Measurements from ENCODE around the gene KLF5.
A peak's percentile ranks its signal among the peaks of the same experiment; 100 is the strongest.

KLF5 gene

DNA sequence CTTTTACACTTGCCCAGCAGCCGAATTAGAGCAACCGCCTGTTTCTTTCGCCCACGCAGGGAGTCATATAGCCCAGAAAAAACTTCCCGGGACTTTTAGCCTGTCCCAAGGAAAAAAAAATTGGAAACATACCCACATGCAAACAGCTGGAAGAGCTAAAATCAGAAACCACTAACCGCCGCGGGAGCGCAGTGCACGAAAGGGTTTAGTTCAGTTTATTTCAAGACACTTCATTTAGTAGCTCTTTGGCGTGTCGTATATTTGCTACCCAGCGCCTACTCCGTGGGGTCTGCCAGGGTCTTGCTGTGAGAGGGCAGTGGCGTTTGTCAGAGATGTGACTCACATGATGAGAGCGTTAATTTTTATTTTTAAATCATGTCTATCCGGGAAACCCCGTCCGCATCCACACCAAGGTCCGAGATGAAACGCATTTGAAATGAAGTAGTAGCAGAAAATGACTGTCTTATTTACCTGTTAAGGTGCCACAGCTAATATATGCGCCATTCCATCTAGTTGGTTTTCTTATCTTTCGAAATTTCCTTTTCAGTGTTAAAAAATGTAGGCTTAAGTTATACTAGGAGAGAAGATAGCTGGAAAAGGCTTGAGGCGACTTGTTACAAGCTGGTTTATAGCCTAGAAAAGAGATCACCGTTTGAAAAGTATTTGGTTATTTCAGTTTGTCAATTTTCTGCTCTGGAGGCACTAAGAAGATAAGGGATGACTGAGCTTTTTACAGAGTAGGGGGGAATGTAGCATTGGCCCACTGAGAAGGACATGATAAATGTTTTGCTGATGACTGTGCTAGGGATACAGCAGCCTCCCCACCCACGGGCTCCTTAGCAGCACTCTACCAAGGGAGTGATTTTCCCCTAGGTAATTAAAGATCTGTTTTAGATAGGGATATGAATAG, 1.7 kb downstream of the KLF5 start:
- peak; percentile 19 for DNase-seq

GRCh38 chr13:73061473-73061872, 2.7 kb downstream of the KLF5 start:
- no peak for DNase-seq

DNA sequence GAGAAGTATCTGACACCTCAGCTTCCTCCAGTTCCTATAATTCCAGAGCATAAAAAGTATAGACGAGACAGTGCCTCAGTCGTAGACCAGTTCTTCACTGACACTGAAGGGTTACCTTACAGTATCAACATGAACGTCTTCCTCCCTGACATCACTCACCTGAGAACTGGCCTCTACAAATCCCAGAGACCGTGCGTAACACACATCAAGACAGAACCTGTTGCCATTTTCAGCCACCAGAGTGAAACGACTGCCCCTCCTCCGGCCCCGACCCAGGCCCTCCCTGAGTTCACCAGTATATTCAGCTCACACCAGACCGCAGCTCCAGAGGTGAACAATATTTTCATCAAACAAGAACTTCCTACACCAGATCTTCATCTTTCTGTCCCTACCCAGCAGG, 3.1 kb downstream of the KLF5 start:
- DNase-seq, result no peak

DNA sequence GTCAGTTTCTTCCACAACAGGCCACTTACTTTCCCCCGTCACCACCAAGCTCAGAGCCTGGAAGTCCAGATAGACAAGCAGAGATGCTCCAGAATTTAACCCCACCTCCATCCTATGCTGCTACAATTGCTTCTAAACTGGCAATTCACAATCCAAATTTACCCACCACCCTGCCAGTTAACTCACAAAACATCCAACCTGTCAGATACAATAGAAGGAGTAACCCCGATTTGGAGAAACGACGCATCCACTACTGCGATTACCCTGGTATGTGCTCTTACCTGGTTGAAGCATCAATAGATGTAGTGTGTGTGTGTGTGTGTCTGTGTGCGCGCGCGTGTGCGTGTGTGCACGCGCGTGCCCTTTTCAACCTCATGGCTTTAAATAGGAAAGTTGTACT, 3.7 kb downstream of the KLF5 start:
- DNase-seq, result no peak

- no peak for DNase-seq
These were observed 4.4 kb downstream of the KLF5 start for GRCh38 chr13:73063166-73063565.

- no peak for DNase-seq
These were observed 6.2 kb downstream of the KLF5 start for GRCh38 chr13:73065036-73065435.

- no peak for DNase-seq
These were observed 7.0 kb downstream of the KLF5 start for GRCh38 chr13:73065665-73066340.

- no peak for DNase-seq
These were observed 10.5 kb downstream of the KLF5 start for GRCh38 chr13:73069206-73069805.

DNA sequence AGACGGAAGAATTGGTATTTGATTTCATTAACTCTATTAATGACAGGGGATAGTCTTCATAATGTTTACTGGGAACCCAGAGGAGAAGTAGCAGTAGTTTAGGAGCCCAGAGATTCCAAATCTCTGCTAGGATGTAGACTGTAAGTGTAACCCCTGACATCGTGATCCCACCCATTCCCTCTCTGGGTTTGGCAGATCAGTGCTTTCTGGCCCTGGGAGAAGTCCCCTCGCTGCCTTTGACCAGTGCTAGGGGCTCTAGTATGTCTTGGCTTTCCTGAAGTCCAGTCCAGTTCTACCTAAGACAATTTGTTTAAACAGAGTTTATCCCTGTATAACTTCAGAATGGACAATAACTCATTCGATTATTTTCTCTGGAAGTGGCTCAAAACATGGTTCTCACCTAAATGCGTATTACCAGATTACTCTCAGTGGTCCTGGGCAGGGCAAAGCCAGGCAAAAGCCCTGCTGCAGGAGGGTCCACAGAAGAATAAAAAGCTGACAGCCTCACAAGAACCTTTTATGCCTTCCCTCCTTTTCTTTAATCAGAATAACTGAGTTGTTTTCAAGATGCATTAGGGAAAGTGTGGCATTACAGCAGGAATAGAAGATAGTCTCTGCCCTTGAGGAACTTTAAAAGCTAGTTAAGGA, 11.8 kb downstream of the KLF5 start:
- DNase-seq, result no peak

- no peak for DNase-seq
These were observed 13.6 kb downstream of the KLF5 start for GRCh38 chr13:73072239-73072900.

GRCh38 chr13:73073050-73073449, 14.2 kb downstream of the KLF5 start:
- no peak for DNase-seq

- no peak for DNase-seq
These were observed 15.2 kb downstream of the KLF5 start for GRCh38 chr13:73074014-73074413.

GRCh38 chr13:73074926-73075325, 16.1 kb downstream of the KLF5 start:
- DNase-seq, result no peak

- DNase-seq, result no peak
These were observed 16.7 kb downstream of the KLF5 start for GRCh38 chr13:73075546-73075945.

DNA sequence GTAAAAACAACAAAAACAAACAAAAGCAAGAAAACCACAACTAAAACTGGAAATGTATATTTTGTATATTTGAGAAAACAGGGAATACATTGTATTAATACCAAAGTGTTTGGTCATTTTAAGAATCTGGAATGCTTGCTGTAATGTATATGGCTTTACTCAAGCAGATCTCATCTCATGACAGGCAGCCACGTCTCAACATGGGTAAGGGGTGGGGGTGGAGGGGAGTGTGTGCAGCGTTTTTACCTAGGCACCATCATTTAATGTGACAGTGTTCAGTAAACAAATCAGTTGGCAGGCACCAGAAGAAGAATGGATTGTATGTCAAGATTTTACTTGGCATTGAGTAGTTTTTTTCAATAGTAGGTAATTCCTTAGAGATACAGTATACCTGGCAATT, 17.1 kb downstream of the KLF5 start:
- DNase-seq, result no peak

GRCh38 chr13:73077865-73078264, 19.1 kb downstream of the KLF5 start:
- DNase-seq, result no peak

GRCh38 chr13:73079359-73079758, 20.6 kb downstream of the KLF5 start:
- DNase-seq, result no peak

- DNase-seq, result no peak
These were observed 22.6 kb downstream of the KLF5 start for GRCh38 chr13:73081256-73081915.

GRCh38 chr13:73082471-73082870, 23.7 kb downstream of the KLF5 start:
- no peak for DNase-seq

- no peak for DNase-seq
These were observed 24.1 kb downstream of the KLF5 start for GRCh38 chr13:73082895-73083294.

GRCh38 chr13:73088332-73088935, 29.6 kb downstream of the KLF5 start:
- DNase-seq, result no peak

DNA sequence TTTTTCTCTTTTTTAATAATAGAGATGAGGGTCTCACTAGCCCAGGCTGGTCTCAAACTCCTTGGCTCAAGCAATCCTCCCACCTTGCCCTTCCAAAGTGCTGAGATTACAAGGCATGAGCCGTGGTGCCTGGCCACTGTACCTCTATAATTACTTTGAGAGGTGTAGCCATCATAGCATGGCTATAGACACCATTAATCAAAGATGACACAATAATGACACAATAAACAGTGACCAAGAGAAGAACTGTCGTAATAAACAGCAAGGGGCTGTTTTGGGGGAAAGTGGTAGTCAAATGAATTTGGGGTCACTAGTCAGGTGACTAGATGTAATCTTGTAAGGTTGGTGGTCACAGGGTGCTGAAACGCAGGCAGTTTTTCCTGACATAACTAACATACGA, 30.4 kb downstream of the KLF5 start:
- no peak for DNase-seq

All from NCI-H1092 treated with DMSO at 0.1 percent for 48 hours (cell line).